SK-N-SH (cell line): ENCODE data around the gene SH3BP5L. TPM values are rescaled to one million over a fixed set of nuclear protein-coding genes. Genes with fewer than 3 reads are reported as not detected.
A peak's percentile ranks its signal among the peaks of the same experiment; 100 is the strongest.

Source experiments
- CTCF ChIA-PET: fragments of 300-600, 350-600 bp; formaldehyde crosslinking; extraction: SDS; loops from one replicate; lab custom pipeline; 2021; lab: Yijun Ruan, JAX
- POLR2A ChIA-PET: fragments of 350-600 bp; sonication (Branson Sonifier 250); formaldehyde crosslinking; extraction: SDS; loops from one replicate; lab custom pipeline; 2020; ENCODE audit warnings: antibody characterized with exemption, inconsistent platforms; lab: Yijun Ruan, JAX
- DNase-seq: peaks from one replicate; pipeline ENCODE4 v3.0.0; 2012
- H2AFZ ChIP-seq: fragments of 200-600 bp; sonication (generic); 2 replicates; pipeline ENCODE4 v1.8.1; 2016; ENCODE audit warnings: antibody characterized with exemption, mild to moderate bottlenecking, low read depth
- H3F3A ChIP-seq: fragments of 200-600 bp; sonication (generic); replicated peaks from 2 replicates; pipeline ENCODE3; 2016; ENCODE audit warnings: antibody characterized with exemption, mild to moderate bottlenecking; ENCODE audit not compliant: insufficient read depth
- H3K27ac ChIP-seq, 2 experiments: fragments of 200-500 bp in 1 of 2; fragments of 200-600 bp in 1 of 2; sonication (Bioruptor generic) in 1 of 2; sonication (generic), shearing (Covaris generic) in 1 of 2; 2 replicates each; pipeline versions ENCODE4 v1.5.1 to v1.6.1; 2014 to 2016; ENCODE audit warnings: low read depth in 2 of 2, inconsistent platforms in 1 of 2, low read length in 1 of 2, mild to moderate bottlenecking in 1 of 2, mixed read lengths in 1 of 2
- H3K27me3 ChIP-seq: fragments of 200-600 bp; sonication (generic), shearing (Covaris generic); 2 replicates; pipeline ENCODE4 v1.6.1; 2016; ENCODE audit warnings: mixed run types; ENCODE audit not compliant: insufficient read depth
- H3K36me3 ChIP-seq, 2 experiments: fragments of 200-500 bp in 1 of 2; fragments of 200-600 bp in 1 of 2; sonication (Bioruptor generic) in 1 of 2; sonication (generic) in 1 of 2; replicated peaks in 1 of 2; 2 replicates each; pipeline versions ENCODE3 to v1.5.1; 2014 to 2016; ENCODE audit warnings: low read length in 1 of 2, mild to moderate bottlenecking in 1 of 2; ENCODE audit not compliant: insufficient read depth in 2 of 2, control insufficient read depth in 1 of 2
- H3K4me1 ChIP-seq, 2 experiments: fragments of 200-500 bp in 1 of 2; fragments of 200-600 bp in 1 of 2; sonication (Bioruptor generic) in 1 of 2; sonication (generic), shearing (Covaris generic) in 1 of 2; 2 replicates each; pipeline versions ENCODE4 v1.5.1 to v1.6.1; 2014 to 2016; ENCODE audit warnings: low read depth in 1 of 2, low read length in 1 of 2, mixed run types in 1 of 2; ENCODE audit not compliant: insufficient read depth in 2 of 2, control insufficient read depth in 1 of 2
- H3K4me2 ChIP-seq: fragments of 200-600 bp; sonication (generic), shearing (Covaris generic); 2 replicates; pipeline ENCODE4 v1.6.1; 2017; ENCODE audit warnings: mixed run types
- H3K4me3 ChIP-seq, 2 experiments: fragments of 200-500 bp in 1 of 2; fragments of 200-600 bp in 1 of 2; sonication (Bioruptor generic) in 1 of 2; sonication (generic), shearing (Covaris generic) in 1 of 2; 2 replicates each; pipeline versions ENCODE4 v1.5.1 to v1.8.1; 2014 to 2016; ENCODE audit warnings: low read depth in 2 of 2, inconsistent platforms in 1 of 2, low read length in 1 of 2, mild to moderate bottlenecking in 1 of 2, mixed read lengths in 1 of 2, moderate library complexity in 1 of 2
- H3K79me2 ChIP-seq: fragments of 200-600 bp; sonication (generic); 2 replicates; pipeline ENCODE4 v1.8.1; 2017; ENCODE audit warnings: mild to moderate bottlenecking; ENCODE audit not compliant: insufficient read depth
- H3K9ac ChIP-seq: fragments of 200-600 bp; sonication (generic); 2 replicates; pipeline ENCODE4 v1.6.1; 2017; ENCODE audit warnings: mixed run types
- H3K9me2 ChIP-seq: fragments of 200-600 bp; sonication (generic); 2 replicates; pipeline ENCODE4 v1.6.1; 2017; ENCODE audit warnings: mixed run types
- H3K9me3 ChIP-seq: fragments of 200-600 bp; sonication (generic); 2 replicates; pipeline ENCODE4 v1.6.1; 2017; ENCODE audit warnings: mixed run types, mild to moderate bottlenecking, moderate library complexity
- H4K20me1 ChIP-seq: fragments of 200-600 bp; sonication (generic); 2 replicates; pipeline ENCODE4 v1.6.1; 2017; ENCODE audit warnings: mild to moderate bottlenecking, mixed run types; ENCODE audit not compliant: insufficient read depth
- CHD2 ChIP-seq: fragments of 150-350 bp; IDR thresholded peaks from 2 replicates; pipeline ENCODE4 v1.6.1; 2018; ENCODE audit warnings: low read length; ENCODE audit not compliant: partially characterized antibody
- ELF1 ChIP-seq: IDR thresholded peaks from 2 replicates; pipeline ENCODE4 v1.4.0; 2012
- FOXM1 ChIP-seq: IDR thresholded peaks from 2 replicates; pipeline ENCODE4 v1.4.0; 2012; ENCODE audit warnings: low read depth, mild to moderate bottlenecking
- IRF3 ChIP-seq: fragments of 150-350 bp; IDR thresholded peaks from 2 replicates; pipeline ENCODE4 v1.6.1; 2016; ENCODE audit warnings: mild to moderate bottlenecking, low read depth, low read length
- MAX ChIP-seq: IDR thresholded peaks from 2 replicates; pipeline ENCODE4 v1.4.0; 2012; ENCODE audit warnings: low read depth
- NRF1 ChIP-seq: IDR thresholded peaks from 2 replicates; pipeline ENCODE4 v1.6.1; 2012; ENCODE audit warnings: low read depth, mild to moderate bottlenecking, low read length
- POLR2AphosphoS5 ChIP-seq: IDR thresholded peaks from 2 replicates; pipeline ENCODE4 v1.6.1; 2012; ENCODE audit warnings: low read depth, low read length
- RAD21 ChIP-seq: IDR thresholded peaks from 2 replicates; pipeline ENCODE4 v1.6.1; 2012; ENCODE audit warnings: mild to moderate bottlenecking, low read length
- RCOR1 ChIP-seq: fragments of 150-350 bp; IDR thresholded peaks from 2 replicates; pipeline ENCODE4 v1.6.1; 2017; ENCODE audit warnings: antibody characterized with exemption, low read length
- RFX5 ChIP-seq: IDR thresholded peaks from 2 replicates; pipeline ENCODE4 v1.6.1; 2012; ENCODE audit warnings: mild to moderate bottlenecking, improper control_type of control experiment, low read length
- RXRA ChIP-seq: IDR thresholded peaks from 2 replicates; pipeline ENCODE4 v1.4.0; 2012; ENCODE audit warnings: low read depth, mild to moderate bottlenecking, borderline replicate concordance
- SIN3A ChIP-seq: IDR thresholded peaks from 2 replicates; pipeline ENCODE4 v1.6.1; 2012; ENCODE audit warnings: low read depth, mild to moderate bottlenecking, low read length, moderate library complexity, borderline replicate concordance
- SMC3 ChIP-seq: IDR thresholded peaks from 2 replicates; pipeline ENCODE4 v1.6.1; 2012; ENCODE audit warnings: low read depth, low read length, improper control_type of control experiment
- TAF1 ChIP-seq: IDR thresholded peaks from 2 replicates; pipeline ENCODE4 v1.6.1; 2012; ENCODE audit warnings: low read depth, mild to moderate bottlenecking, low read length, moderate library complexity, borderline replicate concordance
- TCF12 ChIP-seq: IDR thresholded peaks from 2 replicates; pipeline ENCODE4 v1.4.0; 2012
- TEAD4 ChIP-seq: IDR thresholded peaks from 2 replicates; pipeline ENCODE4 v1.4.0; 2012; ENCODE audit warnings: mild to moderate bottlenecking, borderline replicate concordance; ENCODE audit not compliant: insufficient read depth
- ZBTB33 ChIP-seq: IDR thresholded peaks from 2 replicates; pipeline ENCODE4 v1.4.0; 2012; ENCODE audit warnings: low read depth, borderline replicate concordance
- WGBS: methylation state at CpG from one replicate; pipeline ENCODE4 v1.1.6; 2017; ENCODE audit warnings: low lambda C conversion rate; 5-methylcytosine and 5-hydroxymethylcytosine counted together
- polyA plus RNA-seq, 3 experiments: library from polyadenylated mRNA; depleted of rRNA; stranded (reverse); fragments of >200 nt; gene quantifications; 2 replicates each; pipeline ENCODE4 v1.2.3, GENCODE V29; 2012
- TF ChIP-seq, protein P1 (sequence below): fragments of 150-350 bp; IDR thresholded peaks from 2 replicates; pipeline ENCODE4 v1.6.1; 2017; ENCODE audit warnings: antibody characterized with exemption, low read length, low read depth, borderline replicate concordance

Gene SH3BP5L
- polyA plus RNA-seq, 1 of the 3 experiments (the other 2 are of a cell fraction): 32.1 TPM

DNA sequence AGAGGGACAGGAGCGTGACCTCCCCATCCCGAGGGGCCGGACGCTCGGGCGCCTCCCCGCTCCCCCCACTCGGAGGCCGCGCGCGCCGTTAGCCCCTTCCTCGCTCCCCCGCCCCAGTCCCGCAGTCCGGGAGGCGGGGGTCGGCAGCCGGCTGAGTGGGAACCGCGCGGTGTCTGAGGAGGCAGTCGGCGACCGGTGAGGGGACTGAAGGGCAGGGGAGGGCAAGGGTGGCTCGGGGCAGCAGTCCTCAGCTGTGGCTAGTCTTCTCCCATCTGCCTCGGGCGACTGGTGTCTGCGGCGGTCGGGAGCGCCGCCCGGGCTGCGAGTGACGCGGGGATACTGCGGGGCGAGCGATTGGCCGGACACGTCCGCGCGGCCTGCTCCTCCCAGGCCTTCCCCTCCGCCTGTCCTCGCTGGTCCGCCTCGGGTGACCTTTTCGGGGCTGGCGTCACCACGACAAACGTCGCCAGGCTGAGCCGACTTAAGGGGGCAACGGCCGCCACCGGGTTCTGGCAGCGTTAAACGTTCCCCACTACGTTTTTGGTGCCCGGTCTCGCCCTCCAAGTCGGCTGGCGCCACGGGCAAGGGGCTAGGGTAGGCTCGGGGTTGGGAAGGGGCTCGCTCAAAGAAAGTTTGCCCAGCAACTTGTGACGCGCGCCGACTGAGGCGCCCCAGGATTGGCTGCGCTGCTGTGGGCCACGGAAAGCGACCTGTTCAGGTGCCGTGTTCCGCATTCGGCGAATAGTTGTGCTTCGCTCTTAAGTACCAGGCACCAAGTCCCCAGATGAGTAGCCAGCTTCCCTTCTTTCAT, 12.8 kb upstream of the SH3BP5L start (continued):
- TF ChIP-seq IRF3 (no peak; the same call in 1 of the 2 replicates), ZBTB33 (no peak), TAF1 (peak; percentile 79; the same call in 1 of the 2 replicates), SMC3 (no peak), NRF1 (no peak), RAD21 (no peak), ELF1 (no peak; the same call in 1 of the 2 replicates), SIN3A (no peak)
- TF ChIP-seq, protein P1, sequence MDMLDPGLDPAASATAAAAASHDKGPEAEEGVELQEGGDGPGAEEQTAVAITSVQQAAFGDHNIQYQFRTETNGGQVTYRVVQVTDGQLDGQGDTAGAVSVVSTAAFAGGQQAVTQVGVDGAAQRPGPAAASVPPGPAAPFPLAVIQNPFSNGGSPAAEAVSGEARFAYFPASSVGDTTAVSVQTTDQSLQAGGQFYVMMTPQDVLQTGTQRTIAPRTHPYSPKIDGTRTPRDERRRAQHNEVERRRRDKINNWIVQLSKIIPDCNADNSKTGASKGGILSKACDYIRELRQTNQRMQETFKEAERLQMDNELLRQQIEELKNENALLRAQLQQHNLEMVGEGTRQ: no peak

DNA sequence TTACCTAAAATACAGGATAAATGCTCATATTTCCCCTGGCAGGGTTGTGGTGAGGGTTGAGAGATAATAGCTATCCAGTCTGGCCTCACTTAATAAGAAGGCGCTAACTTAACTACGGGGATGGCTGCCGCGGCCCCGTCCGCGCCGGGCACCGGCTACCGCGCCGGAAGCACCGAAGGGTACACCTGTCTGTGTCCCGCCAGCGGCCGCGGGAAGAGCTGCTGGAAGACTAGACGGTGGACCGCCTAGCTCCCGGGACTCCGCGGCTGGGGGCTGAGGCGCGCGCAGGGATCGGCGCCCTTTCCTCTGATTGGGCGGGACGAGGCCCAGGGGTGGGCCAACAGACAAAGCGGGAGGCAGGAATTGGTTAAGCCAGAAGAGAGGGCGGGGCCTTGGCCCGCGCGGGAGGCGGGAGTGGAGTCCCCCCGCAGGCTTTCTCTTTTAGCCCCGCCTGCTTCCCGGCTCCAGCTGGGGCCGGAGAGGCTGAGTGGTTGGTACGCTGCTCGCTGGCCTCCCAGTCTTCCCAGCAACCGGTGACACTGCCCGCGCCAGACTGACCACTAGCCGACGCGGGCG, 12.2 kb upstream of the SH3BP5L start, which contains the start of gene ZNF672:
ZNF672 (plus strand) TSS at position 444 of the 576 bp plus-strand sequence. CDS start 9,051 bp downstream, outside the sequence.
- peak within 1 kb of the TSS; percentile 82 for H3K4me2 ChIP-seq
- peak within 1 kb of the TSS; percentile 96 for H3K9ac ChIP-seq
- H3K4me3 ChIP-seq: peak within 1 kb of the TSS; percentile 76 to 85
- no peaks in the 10 kb centered on the region for H3K9me2 ChIP-seq
- peak; percentile 98 for DNase-seq
- 2% methylated on average over 22 of the region's 48 CpGs for WGBS
- H3F3A ChIP-seq: peaks cover 7% of the 10 kb centered on the region
- H3K27ac ChIP-seq: peak within 1 kb of the TSS; percentile 96 to 98
- no peaks in the 10 kb centered on the region for H4K20me1 ChIP-seq
- CTCF ChIA-PET: interaction anchor here (0.8 to 3.8 kb wide), 6 partner anchors 11 to 67 kb away, joined by 3 to 28 read pairs (median 5); partner anchors contain the start of genes SH3BP5L and ZNF692
- peaks cover 39% of the 10 kb centered on the region for H3K79me2 ChIP-seq
- peaks cover 9 to 12% of the 10 kb centered on the region in 2 experiments; a peak in 3 of 4 replicates for H3K4me1 ChIP-seq
- H3K9me3 ChIP-seq: no peaks in the 10 kb centered on the region
- TF ChIP-seq FOXM1 (no peak; the same call in 1 of the 2 replicates), CHD2 (peak; percentile 56), RXRA (no peak), RCOR1 (peak; percentile 10; the same call in 1 of the 2 replicates), POLR2AphosphoS5 (peak; percentile 78), TEAD4 (no peak), RFX5 (peak; percentile 99), MAX (peak; percentile 34; the same call in 1 of the 2 replicates), TAF1 (peak; percentile 54; the same call in 1 of the 2 replicates), TCF12 (no peak), RAD21 (no peak), IRF3 (peak; percentile 66)
- TF ChIP-seq, protein P1: no peak
- TF ChIP-seq, all 33 proteins: peak for 7
- Histone ChIP-seq H3K36me3 (peaks cover 0 to under 1% of the 10 kb centered on the region in 2 experiments), H2AFZ (peak within 1 kb of the TSS; percentile 78), H3K27me3 (no peaks in the 10 kb centered on the region)
- POLR2A ChIA-PET: interaction anchor here (0.7 to 2.9 kb wide), 6 partner anchors 9 to 36 kb away, joined by 3 to 23 read pairs (median 4); partner anchors contain the start of genes SH3BP5L and ZNF692
